Activated CD8-positive, alpha-beta memory T cell treated with anti-CD3 and anti-CD28 coated beads, Interleukin-2, amount 10 ng/mL, durations not matched to agents 7 days and 5 days (primary cell): ENCODE measurements around the gene BRWD1. TPM values are rescaled to one million over a fixed set of nuclear protein-coding genes. Genes with fewer than 3 reads are reported as not detected.

Experiments used
- ATAC-seq: fragments of 150-1000 bp; cut with Tn5 transposase; one replicate; pipeline ENCODE4 v1.10.0; 2021; ENCODE audit warnings: moderate library complexity
- CTCF ChIA-PET: fragments of 350-600 bp; sonication (Branson Sonifier 250); formaldehyde crosslinking; loops from one replicate; lab custom pipeline; 2021; ENCODE audit warnings: antibody characterized with exemption; lab: Charles Lee
- DNase-seq: peaks from one replicate; pipeline ENCODE4 v3.0.0-alpha.2; 2020
- H3K27ac Mint-ChIP-seq: one replicate; pipeline ENCODE4 v1.8.0; 2021; ENCODE audit warnings: mild to moderate bottlenecking, mixed read lengths
- H3K27me3 Mint-ChIP-seq: one replicate; pipeline ENCODE4 v1.8.0; 2021; ENCODE audit warnings: mixed read lengths
- H3K36me3 Mint-ChIP-seq: one replicate; pipeline ENCODE4 v1.8.0; 2021; ENCODE audit warnings: mild to moderate bottlenecking, mixed read lengths
- H3K4me1 Mint-ChIP-seq: one replicate; pipeline ENCODE4 v1.8.0; 2021; ENCODE audit warnings: mixed read lengths
- H3K4me3 Mint-ChIP-seq: one replicate; pipeline ENCODE4 v1.8.0; 2021; ENCODE audit warnings: mild to moderate bottlenecking, moderate library complexity, mixed read lengths
- H3K9me3 Mint-ChIP-seq: one replicate; pipeline ENCODE4 v1.8.0; 2022; ENCODE audit warnings: low read depth, mixed read lengths
- total RNA-seq, 2 experiments: library from RNA; stranded (reverse); gene quantifications; one replicate each; pipeline ENCODE4 v1.2.3, GENCODE V29; 2021

Gene BRWD1
- total RNA-seq, 2 experiments from 2014 or later, result 35.0 to 49.5 TPM

- Mint-ChIP-seq H3K9me3 (no peaks in the 10 kb centered on the region), H3K4me3 (no peak overlapping the region), H3K27ac (no peak overlapping the region), H3K36me3 (peaks cover 44% of the 10 kb centered on the region), H3K4me1 (peaks cover 24% of the 10 kb centered on the region), H3K27me3 (no peaks in the 10 kb centered on the region)
- CTCF ChIA-PET, result no interaction called here
- ATAC-seq (no peak), DNase-seq (no peak)
Observed at GRCh38 chr21:39307466-39307865, 6.0 kb downstream of the BRWD1 start.

GRCh38 chr21:39300587-39300986 is 12.8 kb downstream of the BRWD1 start:
- CTCF ChIA-PET, result no interaction called here
- ATAC-seq, result no peak
- no peaks in the 10 kb centered on the region for H3K27me3 Mint-ChIP-seq
- DNase-seq, result no peak
- H3K36me3 Mint-ChIP-seq, result peaks cover 59% of the 10 kb centered on the region
- H3K27ac Mint-ChIP-seq, result no peak overlapping the region
- H3K4me1 Mint-ChIP-seq, result peaks cover 15% of the 10 kb centered on the region
- H3K4me3 Mint-ChIP-seq, result no peak overlapping the region
- peaks cover 12% of the 10 kb centered on the region for H3K9me3 Mint-ChIP-seq

- peaks cover 72% of the 10 kb centered on the region for H3K36me3 Mint-ChIP-seq
- H3K4me3 Mint-ChIP-seq, result no peak overlapping the region
- DNase-seq (no peak), ATAC-seq (no peak)
- H3K27ac Mint-ChIP-seq, result no peak overlapping the region
- no peaks in the 10 kb centered on the region for H3K27me3 Mint-ChIP-seq
- CTCF ChIA-PET, result interaction anchor here (0.7 kb wide), 1 partner anchor 91 kb away, joined by 3 read pairs; no protein-coding TSS in a partner anchor
- peaks cover 15% of the 10 kb centered on the region for H3K4me1 Mint-ChIP-seq
- peaks cover 14% of the 10 kb centered on the region for H3K9me3 Mint-ChIP-seq
Observed at GRCh38 chr21:39296891-39297290, 16.5 kb downstream of the BRWD1 start.

GRCh38 chr21:39288987-39289386 is 24.4 kb downstream of the BRWD1 start:
- peaks cover 2% of the 10 kb centered on the region for H3K9me3 Mint-ChIP-seq
- H3K36me3 Mint-ChIP-seq, result peaks cover 70% of the 10 kb centered on the region
- ATAC-seq (no peak), DNase-seq (no peak)
- no peaks in the 10 kb centered on the region for H3K4me1 Mint-ChIP-seq
- no peaks in the 10 kb centered on the region for H3K27me3 Mint-ChIP-seq
- no peak overlapping the region for H3K27ac Mint-ChIP-seq
- CTCF ChIA-PET, result no interaction called here
- no peak overlapping the region for H3K4me3 Mint-ChIP-seq

- H3K4me1 Mint-ChIP-seq, result no peaks in the 10 kb centered on the region
- ATAC-seq, result no peak
- DNase-seq, result no peak
- H3K9me3 Mint-ChIP-seq, result no peaks in the 10 kb centered on the region
- H3K4me3 Mint-ChIP-seq, result no peak overlapping the region
- H3K27me3 Mint-ChIP-seq, result no peaks in the 10 kb centered on the region
- peaks cover 24% of the 10 kb centered on the region for H3K36me3 Mint-ChIP-seq
- H3K27ac Mint-ChIP-seq, result no peak overlapping the region
- CTCF ChIA-PET, result no interaction called here
Observed at GRCh38 chr21:39282911-39283310, 30.5 kb downstream of the BRWD1 start.

GRCh38 chr21:39281853-39282252 is 31.6 kb downstream of the BRWD1 start:
- ATAC-seq (no peak), DNase-seq (no peak)
- H3K4me3 Mint-ChIP-seq, result no peak overlapping the region
- H3K36me3 Mint-ChIP-seq, result peaks cover 17% of the 10 kb centered on the region
- H3K4me1 Mint-ChIP-seq, result no peaks in the 10 kb centered on the region
- no peaks in the 10 kb centered on the region for H3K9me3 Mint-ChIP-seq
- no peaks in the 10 kb centered on the region for H3K27me3 Mint-ChIP-seq
- CTCF ChIA-PET, result no interaction called here
- no peak overlapping the region for H3K27ac Mint-ChIP-seq

- Mint-ChIP-seq H3K27me3 (no peaks in the 10 kb centered on the region), H3K36me3 (peaks cover 16% of the 10 kb centered on the region), H3K9me3 (no peaks in the 10 kb centered on the region), H3K4me1 (no peaks in the 10 kb centered on the region), H3K4me3 (no peak overlapping the region), H3K27ac (no peak overlapping the region)
- CTCF ChIA-PET, result no interaction called here
- DNase-seq, result no peak
- ATAC-seq, result no peak
Observed at GRCh38 chr21:39281207-39281606, 32.2 kb downstream of the BRWD1 start.

GRCh38 chr21:39269620-39270019 is 43.8 kb downstream of the BRWD1 start:
- CTCF ChIA-PET, result interaction anchor here (1.0 kb wide), 1 partner anchor 10 kb away, joined by 3 read pairs; no protein-coding TSS in a partner anchor

GRCh38 chr21:39265603-39266002 is 47.8 kb downstream of the BRWD1 start:
- DNase-seq, result no peak
- no peak for ATAC-seq
- Mint-ChIP-seq H3K4me1 (no peaks in the 10 kb centered on the region), H3K9me3 (no peaks in the 10 kb centered on the region), H3K36me3 (peaks cover 49% of the 10 kb centered on the region), H3K27me3 (no peaks in the 10 kb centered on the region), H3K27ac (no peak overlapping the region), H3K4me3 (no peak overlapping the region)
- CTCF ChIA-PET, result interaction anchor here (1.0 kb wide), 1 partner anchor 80 kb away, joined by 3 read pairs; no protein-coding TSS in a partner anchor

More at GRCh38 chr21:39269620-39270019, 43.8 kb downstream of the BRWD1 start:
- DNase-seq (no peak), ATAC-seq (no peak)
- H3K27me3 Mint-ChIP-seq, result no peaks in the 10 kb centered on the region
- peaks cover 39% of the 10 kb centered on the region for H3K36me3 Mint-ChIP-seq
- no peak overlapping the region for H3K4me3 Mint-ChIP-seq
- no peak overlapping the region for H3K27ac Mint-ChIP-seq
- H3K4me1 Mint-ChIP-seq, result no peaks in the 10 kb centered on the region
- H3K9me3 Mint-ChIP-seq, result no peaks in the 10 kb centered on the region

- H3K27ac Mint-ChIP-seq, result peak overlapping the region; percentile 0
- CTCF ChIA-PET, result no interaction called here
- DNase-seq (no peak), ATAC-seq (no peak)
- no peak overlapping the region for H3K4me3 Mint-ChIP-seq
- H3K36me3 Mint-ChIP-seq, result peaks cover 44% of the 10 kb centered on the region
- no peaks in the 10 kb centered on the region for H3K4me1 Mint-ChIP-seq
- no peaks in the 10 kb centered on the region for H3K9me3 Mint-ChIP-seq
- no peaks in the 10 kb centered on the region for H3K27me3 Mint-ChIP-seq
Observed at GRCh38 chr21:39263372-39263771, 50.1 kb downstream of the BRWD1 start.

GRCh38 chr21:39258207-39258606 is 55.2 kb downstream of the BRWD1 start:
- Mint-ChIP-seq H3K9me3 (no peaks in the 10 kb centered on the region), H3K27me3 (no peaks in the 10 kb centered on the region), H3K36me3 (peaks cover 31% of the 10 kb centered on the region), H3K4me3 (no peak overlapping the region), H3K27ac (no peak overlapping the region), H3K4me1 (no peaks in the 10 kb centered on the region)
- ATAC-seq (no peak), DNase-seq (no peak)
- CTCF ChIA-PET, result no interaction called here

GRCh38 chr21:39251326-39251725 is 62.1 kb downstream of the BRWD1 start:
- Mint-ChIP-seq H3K9me3 (no peaks in the 10 kb centered on the region), H3K36me3 (peaks cover 32% of the 10 kb centered on the region), H3K27me3 (no peaks in the 10 kb centered on the region), H3K4me1 (peaks cover 1% of the 10 kb centered on the region), H3K4me3 (no peak overlapping the region), H3K27ac (no peak overlapping the region)
- CTCF ChIA-PET, result interaction anchor here (1.0 to 1.1 kb wide), 2 partner anchors 21 to 22 kb away, joined by 3 to 4 read pairs; no protein-coding TSS in a partner anchor
- ATAC-seq (no peak), DNase-seq (no peak)

GRCh38 chr21:39238275-39238674 is 75.2 kb downstream of the BRWD1 start:
- Mint-ChIP-seq H3K4me1 (peaks cover 2% of the 10 kb centered on the region), H3K9me3 (no peaks in the 10 kb centered on the region), H3K27me3 (no peaks in the 10 kb centered on the region), H3K27ac (no peak overlapping the region), H3K4me3 (no peak overlapping the region), H3K36me3 (peaks cover 51% of the 10 kb centered on the region)
- CTCF ChIA-PET, result no interaction called here
- DNase-seq (no peak), ATAC-seq (no peak)

- CTCF ChIA-PET, result interaction anchor here (1.3 kb wide), 1 partner anchor 14 kb away, joined by 3 read pairs; no protein-coding TSS in a partner anchor
- no peak overlapping the region for H3K4me3 Mint-ChIP-seq
- no peaks in the 10 kb centered on the region for H3K4me1 Mint-ChIP-seq
- H3K27ac Mint-ChIP-seq, result no peak overlapping the region
- H3K27me3 Mint-ChIP-seq, result no peaks in the 10 kb centered on the region
- ATAC-seq (no peak), DNase-seq (no peak)
- peaks cover 44% of the 10 kb centered on the region for H3K36me3 Mint-ChIP-seq
- H3K9me3 Mint-ChIP-seq, result no peaks in the 10 kb centered on the region
Observed at GRCh38 chr21:39232861-39233291, 80.6 kb downstream of the BRWD1 start.
